Measurements from ENCODE around the gene THAP9.
"Not testable (repeated sequence)": the region's sequence is repeated elsewhere in the genome, so short reads cannot be mapped to it uniquely, and the experiment has no call there.

The THAP9 gene

DNA sequence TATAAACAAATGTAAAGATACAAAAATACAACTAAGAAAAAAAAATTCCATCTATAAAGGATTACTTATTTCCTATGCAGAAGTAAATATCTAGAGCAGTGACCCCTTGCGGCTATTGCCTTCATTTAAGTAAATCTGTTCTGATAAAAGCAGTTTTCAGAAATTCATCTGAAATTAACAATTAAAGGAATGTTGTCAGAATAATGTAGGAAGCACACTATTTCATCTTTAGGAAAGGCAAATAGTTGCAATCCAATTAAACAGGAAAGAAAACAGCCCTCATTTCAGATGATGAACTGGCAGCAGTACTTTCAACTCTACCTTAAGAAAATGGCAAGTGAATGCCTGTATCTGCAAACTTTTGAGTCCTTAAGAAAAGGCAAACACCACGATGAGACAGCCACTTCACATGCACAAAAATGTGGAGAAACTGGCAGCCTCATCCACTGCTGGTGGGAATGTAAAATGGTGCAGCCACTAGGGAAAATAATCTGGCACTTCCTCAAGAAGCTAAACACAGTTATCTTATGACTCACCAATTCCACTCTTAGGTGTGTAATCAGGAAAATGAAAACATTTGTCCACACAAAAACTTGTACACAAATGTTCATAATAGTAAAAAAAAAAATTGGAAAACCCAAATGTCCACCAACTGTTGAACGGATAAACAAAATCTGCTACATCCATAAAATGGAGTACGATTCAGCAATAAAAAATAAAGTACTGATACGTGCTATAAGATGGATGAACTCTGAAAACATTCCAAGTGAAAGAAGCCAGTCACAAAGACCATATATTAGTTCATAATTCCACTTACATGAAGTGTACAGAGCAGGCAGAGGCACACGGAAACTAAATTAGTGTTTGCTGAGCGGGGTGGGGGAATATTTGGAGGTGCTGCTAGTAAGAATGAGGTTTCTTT, 2.0 kb upstream of the THAP9 start:
- DNase-seq, result peak; percentile 59

DNA sequence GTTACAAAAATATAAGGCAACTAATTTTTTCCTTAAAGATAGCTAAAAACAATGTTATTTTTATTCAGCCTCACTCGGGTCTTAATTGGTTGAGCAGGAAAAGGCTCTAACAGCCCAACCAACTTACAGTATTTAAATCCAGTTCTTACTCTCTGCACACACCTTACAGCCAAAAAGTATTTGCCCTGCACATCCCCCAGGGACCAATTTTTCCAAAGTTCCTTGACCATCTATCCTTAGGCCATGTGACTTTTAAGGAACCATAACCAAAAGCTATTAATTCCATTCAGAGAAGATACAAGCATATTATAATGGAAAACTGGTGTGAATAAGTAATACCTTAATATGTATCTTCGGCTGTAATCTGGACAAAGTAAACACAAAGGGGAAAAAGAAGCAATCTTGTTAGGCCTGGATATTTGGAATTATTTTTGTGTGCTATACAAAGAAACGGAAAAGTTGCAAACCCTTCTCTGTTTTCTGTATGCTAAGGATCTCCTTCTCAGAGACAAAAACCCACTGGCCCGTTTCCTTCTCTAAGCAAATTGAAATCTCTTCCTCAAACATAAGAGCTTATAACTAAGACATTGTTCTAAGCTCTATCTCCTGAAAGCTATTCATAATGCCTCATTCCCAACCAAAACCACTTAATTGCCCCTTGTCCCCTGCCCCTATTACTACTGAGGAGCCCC, 1.0 kb upstream of the THAP9 start:
- no peak for DNase-seq

DNA sequence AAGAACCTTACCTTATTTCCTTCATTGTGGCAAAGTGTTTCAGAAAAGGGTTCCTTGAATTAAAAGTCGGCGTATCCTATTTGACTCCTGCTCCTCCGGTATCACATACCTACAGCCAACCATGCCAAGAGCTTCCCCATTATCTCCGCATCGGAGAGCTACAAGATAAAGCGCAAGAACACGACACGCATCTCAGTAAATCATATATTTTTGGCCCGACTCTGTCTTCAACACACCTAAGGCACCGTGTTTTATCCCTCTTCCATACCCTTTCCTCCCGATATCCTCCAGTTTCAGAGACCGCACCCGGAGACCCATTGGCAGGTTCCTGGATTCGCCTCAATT, 497 bp upstream of the THAP9 start:
- no peak for DNase-seq

DNA sequence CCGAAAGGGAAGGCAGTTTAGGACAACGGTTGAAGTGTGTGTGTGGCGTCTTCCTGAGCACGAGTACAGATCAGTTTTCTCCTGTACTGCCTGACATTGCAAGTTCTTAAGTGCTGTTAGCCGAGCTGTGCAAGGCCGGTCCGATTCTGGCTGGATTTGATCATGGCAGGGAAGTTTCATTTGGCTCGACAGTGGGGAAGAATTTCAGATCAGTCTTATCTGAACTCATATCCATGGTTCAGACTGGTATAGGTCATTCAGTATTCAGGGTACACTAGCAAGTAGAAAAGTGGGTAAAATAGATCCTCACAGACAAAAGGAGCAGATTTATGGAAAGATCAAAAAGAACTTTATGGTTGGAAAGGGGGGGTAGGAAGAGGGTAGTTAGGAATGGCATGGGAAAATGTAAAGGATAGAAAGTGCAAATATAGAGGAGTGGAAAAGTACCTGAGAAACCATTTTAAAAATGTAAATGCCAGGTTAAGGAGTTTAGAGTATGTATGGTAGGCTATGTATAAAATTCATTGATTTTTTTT, 716 bp downstream of the THAP9 start:
- no peak for DNase-seq

DNA sequence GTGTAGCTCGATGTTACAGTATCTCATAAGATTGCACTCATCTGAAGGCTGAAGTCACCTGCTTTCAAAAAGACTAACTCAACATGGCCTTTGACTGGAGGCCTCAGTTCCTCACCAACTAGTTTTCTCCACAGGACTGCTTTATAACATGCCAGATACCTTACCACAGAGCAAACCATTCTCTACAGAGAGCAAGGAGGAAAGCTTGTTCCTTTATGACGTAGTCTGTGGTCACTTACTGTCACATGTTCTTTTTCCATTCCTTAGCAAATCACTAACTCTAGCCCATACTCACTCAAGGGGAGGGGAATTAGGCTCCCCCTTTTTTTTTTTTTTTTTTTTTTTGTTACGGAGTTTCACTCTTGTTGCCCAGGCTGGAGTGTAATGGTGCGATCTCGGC, 3.2 kb downstream of the THAP9 start:
- no peak for DNase-seq

DNA sequence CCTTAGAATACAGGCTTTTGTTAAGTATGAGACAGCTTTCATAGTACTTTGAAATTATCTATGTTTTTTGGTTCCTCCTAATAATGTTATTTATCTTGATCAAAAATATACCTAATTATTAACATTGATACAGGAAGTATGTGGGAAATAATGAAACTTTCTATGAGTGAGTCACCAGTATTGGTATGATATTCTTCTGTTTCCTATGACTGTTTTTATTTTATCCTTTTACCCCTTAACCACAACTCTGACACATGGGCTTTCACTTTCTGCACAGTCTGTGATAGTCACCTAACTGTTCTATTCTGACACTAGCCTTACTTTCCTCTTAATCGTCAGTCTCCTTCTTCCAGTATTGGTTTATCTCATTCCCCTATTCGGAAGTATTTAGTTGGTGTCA, 4.7 kb downstream of the THAP9 start:
- DNase-seq, result no peak

DNA sequence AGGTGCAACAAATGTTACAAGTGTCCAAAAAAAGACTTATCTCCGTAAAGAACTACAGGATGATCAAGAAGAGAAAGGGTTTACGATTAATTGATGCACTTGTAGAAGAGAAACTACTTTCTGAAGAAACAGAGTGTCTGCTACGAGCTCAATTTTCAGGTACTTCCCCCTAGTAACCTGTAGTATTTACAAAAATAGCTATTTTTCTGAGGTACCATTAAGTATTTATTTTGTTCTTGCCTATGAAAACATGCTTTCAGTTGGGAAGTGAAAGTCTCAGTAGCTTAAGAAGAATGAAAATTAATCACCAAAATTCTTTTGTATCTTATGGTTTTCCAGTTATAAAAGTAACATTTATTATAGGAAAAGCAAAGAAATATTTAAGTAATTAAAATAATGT, 5.9 kb downstream of the THAP9 start:
- no peak for DNase-seq

DNA sequence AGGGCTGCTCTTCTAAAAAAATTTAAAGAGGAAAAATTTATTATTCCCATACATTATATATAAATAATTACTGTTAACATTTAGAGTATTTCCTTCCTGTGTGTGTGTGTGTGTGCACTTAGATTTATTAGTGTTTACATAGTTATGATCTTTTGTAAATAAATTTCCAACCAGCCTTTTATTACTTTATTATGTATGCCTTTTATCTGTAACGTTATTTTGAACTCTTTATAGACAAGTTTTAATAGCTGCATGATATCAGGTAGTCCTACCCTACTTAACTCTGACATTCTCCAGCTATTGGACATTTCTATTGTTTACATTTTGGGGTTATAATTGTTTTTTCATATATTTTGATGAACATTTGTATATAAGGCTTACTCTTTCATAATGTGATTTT, 8.8 kb downstream of the THAP9 start:
- no peak for DNase-seq

DNA sequence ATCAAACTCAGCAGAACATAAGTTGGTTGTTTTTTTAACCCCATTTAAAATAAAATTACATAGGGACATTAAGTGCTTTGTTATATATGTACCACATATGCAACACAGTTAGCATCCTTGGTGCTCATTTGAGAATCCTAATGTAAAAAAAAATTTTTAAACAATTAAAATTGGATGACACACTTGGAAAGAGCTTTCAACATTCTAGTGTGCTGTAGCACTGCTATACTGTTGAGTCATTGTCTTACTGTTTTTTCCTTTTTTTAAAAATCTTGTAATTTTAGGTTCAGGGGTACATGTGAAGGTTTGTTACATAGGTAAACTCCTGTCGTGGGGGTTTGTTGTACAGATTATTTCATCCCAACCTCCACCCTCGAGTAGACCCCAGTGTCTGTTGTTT, 12.8 kb downstream of the THAP9 start:
- DNase-seq, result no peak

DNA sequence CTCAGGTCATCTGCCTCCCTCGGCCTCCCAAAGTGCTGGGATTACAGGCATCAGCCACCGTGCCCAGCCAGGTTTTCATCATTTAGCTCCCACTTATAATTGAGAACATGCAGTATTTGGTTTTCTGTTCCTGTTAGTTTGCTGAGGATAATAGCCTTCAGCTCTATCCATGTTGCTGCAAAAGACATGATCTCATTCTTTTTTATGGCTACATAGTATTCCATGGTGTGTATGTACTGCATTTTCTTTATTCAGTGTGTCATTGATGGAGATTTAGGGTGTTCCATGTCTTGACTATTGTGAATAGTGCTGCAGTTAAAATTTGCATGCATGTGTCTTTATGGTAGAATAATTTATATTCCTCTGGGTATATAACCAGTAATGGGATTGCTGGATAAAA, 13.4 kb downstream of the THAP9 start:
- DNase-seq, result not testable (repeated sequence)

DNA sequence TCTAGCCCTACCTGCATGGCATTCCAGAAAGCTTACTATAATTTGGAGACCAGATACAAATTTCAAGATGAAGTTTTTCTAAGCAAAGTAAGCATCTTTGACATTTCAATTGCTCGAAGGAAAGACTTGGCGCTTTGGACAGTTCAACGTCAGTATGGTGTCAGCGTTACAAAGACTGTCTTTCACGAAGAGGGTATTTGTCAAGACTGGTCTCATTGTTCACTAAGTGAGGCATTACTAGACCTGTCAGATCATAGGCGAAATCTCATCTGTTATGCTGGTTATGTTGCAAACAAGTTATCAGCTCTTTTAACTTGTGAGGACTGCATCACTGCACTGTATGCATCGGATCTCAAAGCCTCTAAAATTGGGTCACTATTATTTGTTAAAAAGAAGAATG, 17.6 kb downstream of the THAP9 start:
- DNase-seq, result no peak

DNA sequence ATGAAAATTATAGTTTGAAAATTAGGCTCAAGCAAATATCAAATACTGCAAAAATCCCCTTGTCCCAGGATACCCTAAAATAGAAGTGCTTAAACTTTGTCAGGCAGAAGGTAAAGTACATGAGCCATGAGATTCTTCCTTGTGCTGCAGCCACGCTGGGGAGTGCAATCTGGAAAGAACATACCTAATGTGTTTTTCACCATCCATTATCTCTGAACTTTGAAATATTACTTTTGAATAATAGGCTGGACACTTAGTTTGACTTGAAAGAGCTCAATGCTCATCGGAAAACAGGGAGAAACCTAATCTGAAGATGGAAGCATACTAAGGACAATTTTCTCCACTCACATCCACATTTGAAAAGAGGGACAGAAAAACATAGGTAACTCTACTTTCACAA, 18.9 kb downstream of the THAP9 start:
- no peak for DNase-seq

DNA sequence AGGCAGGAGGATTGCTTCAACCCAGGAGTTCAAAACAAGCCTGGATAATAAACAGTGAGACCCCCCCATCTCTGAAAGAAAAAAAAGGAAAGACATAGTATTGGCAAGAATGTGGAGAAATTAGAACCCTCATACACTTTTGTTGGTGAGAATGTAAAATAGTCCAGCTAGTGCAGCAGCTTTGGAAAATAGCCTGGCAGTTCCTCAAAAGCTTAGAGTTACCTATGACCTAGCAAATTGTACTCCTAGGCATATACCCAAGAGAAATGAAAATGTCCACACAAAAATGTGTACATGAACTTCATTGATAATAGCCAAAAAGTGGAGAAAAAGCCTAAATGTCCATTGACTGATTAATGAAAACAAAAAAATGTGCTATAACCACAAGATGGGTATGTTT, 21.3 kb downstream of the THAP9 start:
- DNase-seq, result no peak

DNA sequence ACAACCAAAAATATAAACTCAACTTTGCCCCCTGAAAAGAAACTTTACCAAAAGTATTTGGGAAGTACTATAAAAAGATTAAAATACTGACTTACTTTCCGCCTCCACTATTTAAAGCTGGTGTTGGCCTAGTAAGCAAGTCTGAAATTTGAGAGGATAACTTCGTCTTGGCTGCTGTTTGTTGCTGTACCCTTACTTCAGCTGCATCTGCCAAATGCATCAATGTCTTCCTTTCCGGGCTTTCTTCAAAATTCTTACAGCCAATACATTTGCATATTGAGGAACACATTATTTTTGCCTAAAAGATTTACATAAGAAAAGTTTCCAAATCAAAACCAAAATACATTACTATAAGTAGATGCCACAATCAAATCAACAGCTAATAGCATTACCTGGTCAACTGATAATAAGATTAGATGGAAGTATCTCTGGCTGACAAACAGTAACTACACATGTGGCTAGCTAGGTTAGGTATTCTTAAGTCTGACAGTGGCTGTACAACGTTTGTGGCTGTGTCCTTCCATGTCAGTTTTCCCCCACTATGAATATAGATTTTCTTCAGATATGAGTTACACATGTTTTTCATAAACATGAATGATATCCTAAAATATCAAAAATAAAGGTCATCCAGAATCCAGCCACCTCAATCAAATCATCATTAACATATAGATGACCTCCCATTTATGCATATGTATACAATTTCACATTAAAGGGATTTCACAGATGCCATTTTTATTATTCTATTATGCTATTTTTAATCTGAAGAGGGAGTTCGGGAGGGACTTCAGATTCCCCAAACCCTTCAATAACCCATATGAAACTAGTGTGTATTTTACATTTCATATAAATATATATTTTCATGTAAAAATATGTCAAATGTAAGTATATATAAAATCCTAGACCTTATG, 30.6 kb downstream of the THAP9 start:
- no peak for DNase-seq

DNA sequence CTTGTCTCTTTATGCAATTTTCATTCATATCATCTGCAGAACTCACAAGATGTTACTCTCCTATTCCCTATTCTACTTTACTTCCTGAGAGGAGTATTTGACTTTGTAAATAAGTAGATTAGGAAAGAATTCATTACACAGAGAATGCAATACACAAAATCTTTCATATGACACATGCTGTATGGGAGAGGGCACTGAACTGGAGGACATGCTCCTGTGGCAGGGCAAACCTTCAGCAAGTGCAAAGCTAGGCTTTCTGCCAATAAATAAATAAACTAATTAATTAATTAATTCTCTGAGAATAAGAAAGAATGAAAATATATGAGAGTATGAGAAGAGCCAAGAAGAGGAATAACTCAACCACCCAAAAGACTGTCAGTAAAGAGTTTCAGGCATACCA, 33.9 kb downstream of the THAP9 start:
- no peak for DNase-seq

DNA sequence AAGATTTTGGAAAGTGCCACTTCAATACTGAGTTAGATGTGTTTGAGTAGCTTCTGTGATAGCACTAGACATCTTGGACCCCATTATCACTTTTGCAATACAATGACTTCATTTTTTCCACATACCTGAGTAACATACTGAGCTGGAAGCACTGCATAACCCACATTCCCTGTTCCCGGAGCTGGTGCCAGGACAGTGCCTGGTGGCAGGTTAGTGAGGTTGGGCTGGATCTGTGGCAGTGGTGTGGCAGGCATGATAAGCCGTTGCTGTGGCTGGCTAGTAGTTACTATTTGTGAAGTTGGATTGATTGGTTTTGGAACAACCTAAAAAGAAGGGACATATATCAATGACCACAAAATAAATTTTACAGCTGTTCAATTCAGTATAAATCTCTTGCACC, 38.9 kb downstream of the THAP9 start:
- no peak for DNase-seq

DNA sequence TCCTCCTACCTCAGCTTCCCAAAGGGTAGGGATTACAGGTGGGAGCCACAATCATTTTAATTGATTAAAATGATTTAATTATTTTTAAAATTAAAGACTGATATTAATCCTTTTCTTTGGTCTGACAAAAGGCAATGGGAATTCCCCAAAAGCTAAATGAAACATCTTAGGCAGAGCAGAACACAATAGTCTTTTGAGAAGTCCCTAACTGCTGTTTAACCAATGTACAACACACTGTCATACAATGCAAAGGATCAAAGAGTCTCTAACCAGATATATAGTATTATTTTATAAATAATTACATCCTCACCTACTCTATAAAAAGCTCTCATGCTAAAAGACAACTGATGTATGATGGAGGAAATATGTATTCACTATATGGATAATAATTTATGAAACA, 47.0 kb downstream of the THAP9 start:
- no peak for DNase-seq

DNA sequence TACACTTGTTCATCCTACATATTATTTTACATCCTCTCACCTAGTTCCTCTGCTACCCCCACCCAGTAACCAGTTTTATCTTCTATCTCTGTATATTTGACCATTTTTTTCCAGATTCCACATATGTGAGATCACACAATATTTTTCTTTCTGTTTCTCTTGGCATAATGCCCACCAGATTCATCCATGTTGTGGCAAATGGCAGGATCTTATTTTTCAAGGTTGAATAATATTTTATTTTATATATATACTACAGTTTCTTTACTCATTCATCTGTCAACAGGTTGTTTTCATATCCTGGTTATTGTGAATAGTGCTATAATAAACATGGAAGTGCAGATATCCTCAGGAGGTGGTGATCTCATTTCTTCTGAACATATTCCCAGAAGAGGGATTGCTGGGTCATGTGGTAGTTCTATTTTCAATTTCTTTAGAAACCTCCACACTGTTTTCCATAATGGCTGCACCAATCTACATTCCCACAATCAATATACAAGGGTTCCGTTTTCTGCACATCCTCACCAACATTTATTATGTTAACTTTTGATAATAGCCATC, 48.2 kb downstream of the THAP9 start:
- DNase-seq, result no peak

DNA sequence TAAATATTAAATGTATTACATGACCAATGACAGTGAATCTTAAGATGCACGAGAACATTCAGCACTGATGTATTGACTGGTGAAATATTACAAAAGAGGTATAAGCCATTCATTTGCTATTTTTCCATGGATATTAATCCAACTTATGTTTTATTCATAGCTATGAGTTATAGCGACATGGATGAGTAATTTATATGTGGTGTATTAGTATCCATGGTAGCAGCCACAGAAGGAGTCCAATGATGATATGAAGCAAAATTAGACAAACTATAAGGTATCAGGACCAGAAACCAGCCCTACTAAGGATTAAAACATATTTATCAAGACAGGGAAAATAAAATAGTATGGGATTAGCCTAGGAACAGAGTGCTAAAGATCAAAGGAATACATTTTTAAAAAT, 50.7 kb downstream of the THAP9 start:
- DNase-seq, result no peak

DNA sequence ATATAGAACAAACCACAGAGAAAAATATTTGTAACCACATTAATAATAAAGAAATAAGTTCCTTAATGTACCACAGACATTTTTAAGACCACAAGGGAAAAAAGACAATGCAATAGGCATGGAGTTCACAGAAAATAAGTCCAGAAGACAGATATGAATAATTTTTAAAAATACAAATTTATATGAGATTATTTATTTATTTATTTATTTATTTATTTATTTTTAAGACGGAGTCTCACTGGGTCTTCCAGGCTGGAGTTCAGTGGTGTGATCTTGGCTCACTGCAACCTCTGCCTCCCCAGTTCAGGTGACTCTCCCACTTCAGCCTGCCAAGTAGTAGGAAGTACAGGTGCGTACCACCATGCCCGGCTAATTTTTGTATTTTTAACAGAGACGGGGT, 53.7 kb downstream of the THAP9 start:
- no peak for DNase-seq

DNA sequence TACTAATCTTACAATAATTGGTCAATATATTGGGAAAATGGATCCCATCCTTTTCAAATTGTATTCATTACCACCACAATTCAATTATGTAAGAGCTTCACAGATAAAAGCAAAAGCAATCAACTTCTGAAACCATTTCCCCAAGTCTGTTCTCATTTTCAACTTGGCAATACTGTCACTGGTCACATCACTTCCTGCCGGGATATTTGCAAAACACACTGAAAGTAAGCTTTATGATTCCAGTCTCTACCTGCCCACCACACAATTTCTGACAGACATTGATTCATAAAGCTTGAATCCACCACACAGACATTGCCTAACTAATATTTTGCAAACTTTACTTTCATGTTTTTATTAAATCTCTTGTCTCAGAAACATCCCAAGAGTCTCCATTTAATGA, 56.5 kb downstream of the THAP9 start:
- DNase-seq, result no peak

DNA sequence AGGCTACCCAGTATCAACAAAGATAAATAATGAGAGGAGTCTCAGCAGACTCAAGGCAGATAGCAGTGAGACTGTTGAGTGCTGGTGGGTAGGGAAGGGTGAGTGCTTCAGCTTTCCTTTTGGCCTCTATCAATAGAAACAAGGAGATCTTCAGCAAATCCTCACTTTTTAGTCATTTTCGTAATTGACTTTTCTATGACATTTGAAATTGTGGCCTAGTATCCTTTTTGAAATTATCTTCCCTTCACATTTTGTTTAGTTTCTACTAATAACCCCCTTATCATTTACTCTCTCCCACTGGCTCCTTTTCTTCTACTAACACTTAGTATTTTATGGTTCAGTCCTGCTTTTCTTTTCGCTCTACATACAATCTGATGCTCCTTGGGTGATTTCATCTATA, 65.2 kb downstream of the THAP9 start:
- DNase-seq, result no peak

DNA sequence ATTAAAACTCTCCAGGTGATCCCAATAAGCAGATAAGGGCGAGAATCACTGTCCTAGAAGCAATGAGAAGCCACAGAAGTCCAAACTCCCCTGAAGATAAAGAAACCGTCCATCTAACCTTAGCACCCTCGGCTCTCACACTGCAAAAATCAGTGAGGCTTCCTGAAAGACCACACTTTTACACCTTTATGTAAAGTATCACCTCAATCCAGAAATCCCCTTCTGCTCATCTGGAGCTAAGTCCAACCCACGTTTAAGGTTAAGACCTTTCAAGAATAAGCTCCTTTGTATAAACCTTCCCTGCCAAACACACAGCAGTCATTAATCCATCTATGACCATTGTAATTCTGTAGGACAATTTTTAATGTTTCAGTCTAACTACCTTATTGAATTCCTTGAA, 68.4 kb downstream of the THAP9 start:
- DNase-seq, result no peak
